Muscle layer of duodenum (tissue), 2 donors: ENCODE results near the gene MAT2A.

ENCODE experiments used
- H3K27ac ChIP-seq: one replicate; pipeline ENCODE4 v1.7.0; 2013; ENCODE audit warnings: mild to moderate bottlenecking, low read length
- H3K27me3 ChIP-seq: one replicate; pipeline ENCODE4 v1.7.0; 2013; ENCODE audit warnings: low read depth, mild to moderate bottlenecking, control low read depth, low read length
- H3K36me3 ChIP-seq, 2 donors: one replicate each; pipeline ENCODE4 v1.7.0; 2013; ENCODE audit warnings: low read length in 2 of 2, control low read depth in 1 of 2, mild to moderate bottlenecking in 1 of 2; ENCODE audit not compliant: insufficient read depth in 2 of 2, control insufficient read depth in 1 of 2
- H3K4me1 ChIP-seq, 2 donors: one replicate each; pipeline ENCODE4 v1.7.0; 2013; ENCODE audit warnings: low read length in 2 of 2, mild to moderate bottlenecking in 2 of 2, control low read depth in 1 of 2, moderate library complexity in 1 of 2; ENCODE audit not compliant: insufficient read depth in 2 of 2, control insufficient read depth in 1 of 2
- H3K4me3 ChIP-seq, 2 donors: one replicate each; pipeline ENCODE4 v1.7.0; 2013; ENCODE audit warnings: low read length in 2 of 2, low read depth in 1 of 2, mild to moderate bottlenecking in 1 of 2
- H3K9me3 ChIP-seq, 2 donors: one replicate each; pipeline ENCODE4 v1.7.0; 2013; ENCODE audit warnings: low read length in 2 of 2, control low read depth in 1 of 2, mild to moderate bottlenecking in 1 of 2; ENCODE audit not compliant: control insufficient read depth in 1 of 2
- donor health status: healthy.

MAT2A gene

GRCh38 chr2:85505551-85506238 lies 33.3 kb upstream of the MAT2A start:
- Histone ChIP-seq H3K36me3 (no peaks in the 10 kb centered on the region), H3K27ac (peak overlapping the region; percentile 17)

GRCh38 chr2:85506768-85507181 lies 32.2 kb upstream of the MAT2A start:
- H3K9me3 ChIP-seq, result no peaks in the 10 kb centered on the region
- no peaks in the 10 kb centered on the region for H3K36me3 ChIP-seq
- H3K4me3 ChIP-seq, result no peak overlapping the region
- H3K27ac ChIP-seq, result peak overlapping the region; percentile 51
- peaks cover 7 to 8% of the 10 kb centered on the region in 2 donors for H3K4me1 ChIP-seq
- H3K27me3 ChIP-seq, result no peaks in the 10 kb centered on the region

More at GRCh38 chr2:85505551-85506238, 33.3 kb upstream of the MAT2A start:
- Histone ChIP-seq H3K9me3 (no peaks in the 10 kb centered on the region), H3K4me3 (no peak overlapping the region), H3K4me1 (peaks cover 7 to 8% of the 10 kb centered on the region in 2 donors), H3K27me3 (no peaks in the 10 kb centered on the region)

- H3K4me3 ChIP-seq, result no peak overlapping the region
- no peaks in the 10 kb centered on the region for H3K27me3 ChIP-seq
- no peak overlapping the region for H3K27ac ChIP-seq
- H3K4me1 ChIP-seq, result no peaks in the 10 kb centered on the region
- H3K36me3 ChIP-seq, result no peaks in the 10 kb centered on the region
- no peaks in the 10 kb centered on the region for H3K9me3 ChIP-seq
These were observed 27.8 kb upstream of the MAT2A start for GRCh38 chr2:85511008-85511811.

GRCh38 chr2:85514323-85514722 lies 24.6 kb upstream of the MAT2A start:
- H3K36me3 ChIP-seq, result no peaks in the 10 kb centered on the region
- no peak overlapping the region for H3K4me3 ChIP-seq
- no peaks in the 10 kb centered on the region for H3K27me3 ChIP-seq
- no peaks in the 10 kb centered on the region for H3K4me1 ChIP-seq
- no peaks in the 10 kb centered on the region for H3K9me3 ChIP-seq
- H3K27ac ChIP-seq, result no peak overlapping the region

- Histone ChIP-seq H3K27me3 (no peaks in the 10 kb centered on the region), H3K4me1 (no peaks in the 10 kb centered on the region), H3K4me3 (no peak overlapping the region), H3K27ac (no peak overlapping the region), H3K9me3 (no peaks in the 10 kb centered on the region), H3K36me3 (no peaks in the 10 kb centered on the region)
These were observed 22.1 kb upstream of the MAT2A start for GRCh38 chr2:85516653-85517389.

- Histone ChIP-seq H3K4me3 (no peak overlapping the region), H3K27ac (no peak overlapping the region), H3K36me3 (no peaks in the 10 kb centered on the region), H3K27me3 (no peaks in the 10 kb centered on the region), H3K9me3 (no peaks in the 10 kb centered on the region), H3K4me1 (peaks cover 16 to 22% of the 10 kb centered on the region in 2 donors)
These were observed 16.8 kb upstream of the MAT2A start for GRCh38 chr2:85522090-85522647.

GRCh38 chr2:85523062-85523902 lies 15.7 kb upstream of the MAT2A start:
- peaks cover 16 to 22% of the 10 kb centered on the region in 2 donors for H3K4me1 ChIP-seq
- no peaks in the 10 kb centered on the region for H3K27me3 ChIP-seq
- no peaks in the 10 kb centered on the region for H3K36me3 ChIP-seq
- no peak overlapping the region for H3K4me3 ChIP-seq
- H3K27ac ChIP-seq, result peak overlapping the region; percentile 20
- no peaks in the 10 kb centered on the region for H3K9me3 ChIP-seq

GRCh38 chr2:85523903-85524335 lies 15.0 kb upstream of the MAT2A start:
- no peaks in the 10 kb centered on the region for H3K9me3 ChIP-seq
- H3K27ac ChIP-seq, result peak overlapping the region; percentile 20

GRCh38 chr2:85524336-85524908 lies 14.5 kb upstream of the MAT2A start:
- H3K9me3 ChIP-seq, result no peaks in the 10 kb centered on the region
- H3K27ac ChIP-seq, result peak overlapping the region; percentile 9
- no peak overlapping the region for H3K4me3 ChIP-seq
- H3K36me3 ChIP-seq, result no peaks in the 10 kb centered on the region
- peaks cover 16 to 22% of the 10 kb centered on the region in 2 donors for H3K4me1 ChIP-seq
- H3K27me3 ChIP-seq, result no peaks in the 10 kb centered on the region

More at GRCh38 chr2:85523903-85524335, 15.0 kb upstream of the MAT2A start:
- Histone ChIP-seq H3K4me3 (no peak overlapping the region), H3K36me3 (no peaks in the 10 kb centered on the region), H3K27me3 (no peaks in the 10 kb centered on the region), H3K4me1 (peaks cover 16 to 22% of the 10 kb centered on the region in 2 donors)

- Histone ChIP-seq H3K27ac (peak overlapping the region; percentile 9), H3K27me3 (no peaks in the 10 kb centered on the region), H3K36me3 (no peaks in the 10 kb centered on the region), H3K4me1 (peaks cover 16 to 22% of the 10 kb centered on the region in 2 donors), H3K4me3 (no peak overlapping the region), H3K9me3 (no peaks in the 10 kb centered on the region)
These were observed 13.9 kb upstream of the MAT2A start for GRCh38 chr2:85525029-85525428.
